HepG2 (cell line): Measurements from ENCODE around the gene PLCL1. TPM values are rescaled to one million over a fixed set of nuclear protein-coding genes. Genes with fewer than 3 reads are reported as not detected.

Experiments
- ATAC-seq: fragments of 200-7000 bp; cut with Tn5 transposase; 3 replicates; pipeline ENCODE4 v1.9.1; 2020; ENCODE audit warnings: mild to moderate bottlenecking, moderate library complexity
- BruUV-seq: library from RNA; stranded (reverse); fragments of 400-500 nt; replicated peaks from 2 replicates; lab custom pipeline; 2021; lab: Mats Ljungman, UMichigan
- CTCF ChIA-PET: fragments of 300-600 bp; formaldehyde crosslinking; extraction: SDS; loops from one replicate; lab custom pipeline; 2021; ENCODE audit warnings: low total read pairs, inconsistent platforms, low intra/inter-chr PET ratio; lab: Yijun Ruan, JAX
- POLR2A ChIA-PET: fragments of 350-600 bp; sonication (Branson Sonifier 250); formaldehyde crosslinking; loops from one replicate; lab custom pipeline; 2020; ENCODE audit warnings: antibody characterized with exemption, inconsistent platforms; lab: Yijun Ruan, JAX
- DNase-seq: peaks from one replicate; pipeline ENCODE4 v3.0.0-alpha.2; 2015; ENCODE audit warnings: low spot score
- FAIRE-seq: peaks from 3 replicates; lab custom pipeline; 2011; peaks lifted over from hg19 to GRCh38; lab: Jason Lieb, UNC
- H2AFZ ChIP-seq: one replicate; pipeline ENCODE4 v1.6.1; 2011; ENCODE audit warnings: low read length, inconsistent platforms
- H3K27ac ChIP-seq: fragments of 300-600 bp; 3 replicates; pipeline ENCODE4 v1.8.0; 2011; ENCODE audit warnings: mixed run types, mild to moderate bottlenecking, mixed read lengths, low read length, inconsistent platforms; ENCODE audit not compliant: insufficient read depth; ENCODE audit errors: extremely low read length
- H3K27me3 ChIP-seq, 2 experiments: fragments of 200-600 bp in 1 of 2; 2 replicates in 1 of 2; 3 replicates in 1 of 2; pipeline versions ENCODE4 v1.6.0 to v1.8.0; 2011; ENCODE audit warnings: low read length in 2 of 2, mild to moderate bottlenecking in 2 of 2, moderate library complexity in 2 of 2, inconsistent platforms in 1 of 2; ENCODE audit not compliant: insufficient read depth in 2 of 2, control insufficient read depth in 1 of 2
- H3K36me3 ChIP-seq, 2 experiments: fragments of 200-600 bp in 1 of 2; replicated peaks in 1 of 2; 2 replicates in 1 of 2; 3 replicates in 1 of 2; pipeline versions ENCODE4 v1.5.1 to v1.8.0; 2011; ENCODE audit warnings: low read length in 2 of 2, inconsistent platforms in 1 of 2; ENCODE audit not compliant: insufficient read depth in 2 of 2, control insufficient read depth in 1 of 2
- H3K4me1 ChIP-seq: 2 replicates; pipeline ENCODE4 v1.5.1; 2012; ENCODE audit warnings: low read length, inconsistent platforms; ENCODE audit not compliant: insufficient read depth
- H3K4me2 ChIP-seq: 2 replicates; pipeline ENCODE4 v1.6.0; 2011; ENCODE audit warnings: low read depth, low read length, inconsistent platforms
- H3K4me3 ChIP-seq, 3 experiments: fragments of 200-600 bp in 1 of 3; sonication (generic), shearing (Covaris generic) in 1 of 3; replicated peaks in 1 of 3; 2 replicates each; pipeline ENCODE4 v1.5.1; 2011 to 2016; ENCODE audit warnings: low read length in 3 of 3, inconsistent platforms in 2 of 3, low read depth in 2 of 3, mild to moderate bottlenecking in 2 of 3, control low read depth in 1 of 3, mixed read lengths in 1 of 3; ENCODE audit not compliant: insufficient read depth in 1 of 3
- H3K79me2 ChIP-seq: one replicate; pipeline ENCODE4 v1.6.1; 2011; ENCODE audit warnings: low read length, inconsistent platforms; ENCODE audit not compliant: insufficient read depth
- H3K9ac ChIP-seq: 2 replicates; pipeline ENCODE4 v1.6.0; 2011; ENCODE audit warnings: mild to moderate bottlenecking, low read depth, low read length, inconsistent platforms; ENCODE audit not compliant: insufficient read depth
- H3K9me3 ChIP-seq: 2 replicates; pipeline ENCODE4 v1.5.1; 2012; ENCODE audit warnings: mild to moderate bottlenecking, low read length
- H4K20me1 ChIP-seq: 2 replicates; pipeline ENCODE4 v1.6.0; 2011; ENCODE audit warnings: inconsistent platforms, mild to moderate bottlenecking, low read length, moderate library complexity; ENCODE audit not compliant: insufficient read depth
- ATF7 ChIP-seq, 2 experiments: fragments of 450-650 bp in 1 of 2; sonication (generic) in 1 of 2; formaldehyde crosslinking in 1 of 2; IDR thresholded peaks; 2 replicates each; pipeline versions ENCODE4 v1.4.0 to v1.6.1; 2016 to 2020; ENCODE audit warnings: antibody characterized with exemption in 1 of 2, mild to moderate bottlenecking in 1 of 2, missing genetic modification reagents in 1 of 2
- CREB1 ChIP-seq, 2 experiments: fragments of 450-650 bp in 1 of 2; IDR thresholded peaks; 2 replicates each; pipeline ENCODE4 v1.6.1; 2016 to 2017; ENCODE audit warnings: control low read depth in 1 of 2, mild to moderate bottlenecking in 1 of 2, missing compliant biosample characterization in 1 of 2, missing genetic modification characterization in 1 of 2
- FOXA3 ChIP-seq: IDR thresholded peaks from 2 replicates; pipeline ENCODE4 v1.6.1; 2016; ENCODE audit warnings: missing genetic modification reagents, missing compliant biosample characterization
- FOXC1 ChIP-seq: sonication (generic); formaldehyde crosslinking; IDR thresholded peaks from 2 replicates; pipeline ENCODE4 v1.8.0; 2022; ENCODE audit warnings: mild to moderate bottlenecking, missing genetic modification reagents, borderline replicate concordance
- NFE2L1 ChIP-seq: sonication (generic); formaldehyde crosslinking; IDR thresholded peaks from 2 replicates; pipeline ENCODE4 v1.4.0; 2020; ENCODE audit warnings: missing genetic modification reagents, mild to moderate bottlenecking, borderline replicate concordance
- POLR2G ChIP-seq: fragments of 200-400 bp; formaldehyde crosslinking; IDR thresholded peaks from 2 replicates; pipeline ENCODE4 v1.6.1; 2018; ENCODE audit warnings: mild to moderate bottlenecking, low read depth, low read length, moderate library complexity
- TFDP2 ChIP-seq: sonication (generic); formaldehyde crosslinking; IDR thresholded peaks from 2 replicates; pipeline ENCODE4 v1.4.0; 2020; ENCODE audit warnings: missing genetic modification reagents
- U2AF2 ChIP-seq: fragments of 200-400 bp; formaldehyde crosslinking; IDR thresholded peaks from 2 replicates; pipeline ENCODE4 v1.6.1; 2017; ENCODE audit warnings: low read depth, mild to moderate bottlenecking, low read length
- ZBTB14 ChIP-seq: sonication (generic); formaldehyde crosslinking; IDR thresholded peaks from 2 replicates; pipeline ENCODE4 v1.4.0; 2020; ENCODE audit warnings: missing genetic modification reagents
- ZIK1 ChIP-seq: sonication (generic); formaldehyde crosslinking; IDR thresholded peaks from 2 replicates; pipeline ENCODE4 v1.5.0; 2020; ENCODE audit warnings: mild to moderate bottlenecking, low read depth, missing genetic modification reagents, borderline replicate concordance
- ZKSCAN1 ChIP-seq: fragments of 150-350 bp; IDR thresholded peaks from 2 replicates; pipeline ENCODE4 v1.6.1; 2014; ENCODE audit warnings: low read length
- ZNF646 ChIP-seq: sonication (generic); formaldehyde crosslinking; IDR thresholded peaks from 2 replicates; pipeline ENCODE4 v1.9.0; 2021; ENCODE audit warnings: mild to moderate bottlenecking, missing genetic modification reagents
- WGBS: methylation state at CpG from one replicate; pipeline ENCODE4 v1.1.6; 2017; ENCODE audit warnings: low lambda C conversion rate; 5-methylcytosine and 5-hydroxymethylcytosine counted together
- in situ Hi-C: cut with HindIII; loops from 2 replicates; pipeline ENCODE4 v1.10.0; 2017; ENCODE audit warnings: low pct_unique_long_range_greater_than_20kb; ENCODE audit not compliant: extremely low pct_ligation_motif_present
- intact Hi-C: fragments of 100-400 bp; cut with micrococcal nuclease; formaldehyde crosslinking; loops from one replicate; pipeline ENCODE4 v1.10.0; 2022; ENCODE audit not compliant: unreplicated experiment
- polyA plus RNA-seq, 8 experiments: library from polyadenylated mRNA; depleted of rRNA in 3 of 8; stranded (reverse) in 7 of 8; unstranded in 1 of 8; fragments of >200 nt; fragmentation: Illumina TruSeq in 4 of 8; extraction: Trizol in 4 of 8; gene quantifications; 2 replicates each; pipeline versions ENCODE4 v1.2.1 to v1.2.3, GENCODE V29; 2011 to 2016; ENCODE audit warnings: low read depth in 4 of 8, missing spikeins in 1 of 8, mixed read lengths in 1 of 8; ENCODE audit not compliant: insufficient read depth in 1 of 8
- total RNA-seq, 5 experiments: library from RNA; depleted of rRNA; stranded (reverse); fragments of >200 nt; fragmentation: Illumina TruSeq; extraction: Trizol; gene quantifications; 2 replicates each; pipeline ENCODE4 v1.2.3, GENCODE V29; 2016; ENCODE audit warnings: low read depth in 1 of 5

Gene PLCL1
- total and polyA plus RNA-seq, 2 of the 13 experiments (the other 11 are each of a cell fraction or from before 2014, with no cell fraction given): not detected

- no peaks in the 10 kb centered on the region for H3K79me2 ChIP-seq
- ChIA-PET POLR2A (no interaction called here), CTCF (no interaction called here)
- H3K9ac ChIP-seq: no peak overlapping the region
- H3K27me3 ChIP-seq: no peaks in the 10 kb centered on the region
- intact Hi-C loops (no loop called here), in situ Hi-C loops (no loop called here)
- H3K4me3 ChIP-seq: no peak overlapping the region
- no peaks in the 10 kb centered on the region for H3K36me3 ChIP-seq
- TF ChIP-seq NFE2L1 (CRISPR knock-in tag) (no peak), ZBTB14 (CRISPR knock-in tag) (no peak), ZNF646 (CRISPR knock-in tag) (no peak), POLR2G (no peak), U2AF2 (no peak), TFDP2 (no peak), FOXC1 (CRISPR knock-in tag) (no peak), ATF7 (IDR thresholded peaks at IDR 0.05) (0 out of 2 replicates have a peak, but pooled peaks have one; percentile 9), ATF7 (CRISPR knock-in tag; IDR thresholded peaks at IDR 0.05) (no peak), ZKSCAN1 (no peak), CREB1 (IDR thresholded peaks at IDR 0.05) (0 out of 2 replicates have a peak, but pooled peaks have one; percentile 21), CREB1 (CRISPR knock-in tag; IDR thresholded peaks at IDR 0.05) (no peak), FOXA3 (CRISPR knock-in tag) (no peak), ZIK1 (CRISPR knock-in tag) (no peak)
- no peaks in the 10 kb centered on the region for H4K20me1 ChIP-seq
- ATAC-seq (no peak), DNase-seq (no peak), FAIRE-seq (no peak)
- WGBS: 0% methylated on average over 1 of the region's 1 CpG
- H3K4me1 ChIP-seq: no peaks in the 10 kb centered on the region
- H3K27ac ChIP-seq: no peak overlapping the region
- H2AFZ ChIP-seq: no peak overlapping the region
- H3K4me2 ChIP-seq: no peak overlapping the region
- H3K9me3 ChIP-seq: no peaks in the 10 kb centered on the region
- no TSS peak for BruUV-seq
Observed at GRCh38 chr2:197888321-197888720, 83.9 kb downstream of the PLCL1 start.
